Bronchial epithelial cell (primary cell): Measurements from ENCODE around the gene IL17A. TPM values are rescaled to one million over a fixed set of nuclear protein-coding genes. Genes with fewer than 3 reads are reported as not detected.

Experiments
- DNase-seq: peaks from one replicate; pipeline ENCODE4 v3.0.0-alpha.2; 2010; ENCODE audit warnings: low read depth
- FAIRE-seq: peaks from 2 replicates; lab custom pipeline; 2011; peaks lifted over from hg19 to GRCh38; lab: Jason Lieb, UNC
- H3K27me3 ChIP-seq: 2 replicates; pipeline ENCODE4 v1.5.1; 2011; ENCODE audit warnings: low read length; ENCODE audit not compliant: control insufficient read depth, insufficient read depth
- H3K36me3 ChIP-seq: 2 replicates; pipeline ENCODE4 v1.5.1; 2011; ENCODE audit warnings: low read length; ENCODE audit not compliant: control insufficient read depth, insufficient read depth
- H3K4me3 ChIP-seq: 2 replicates; pipeline ENCODE4 v1.5.1; 2011; ENCODE audit warnings: mild to moderate bottlenecking, low read depth, low read length, control low read depth
- CTCF ChIP-seq: IDR thresholded peaks from 2 replicates; pipeline ENCODE4 v1.5.1; 2011; ENCODE audit warnings: mild to moderate bottlenecking, moderate library complexity, low read length, control low read depth, inconsistent platforms; ENCODE audit not compliant: insufficient read depth, severe bottlenecking
- total RNA-seq: library from RNA; depleted of rRNA; stranded (reverse); fragments of >200 nt; gene quantifications from 2 replicates; pipeline ENCODE4 v1.2.1, GENCODE V29; 2014

Gene IL17A
- total RNA-seq, 1 donor from 2014 or later, result not detected

DNA sequence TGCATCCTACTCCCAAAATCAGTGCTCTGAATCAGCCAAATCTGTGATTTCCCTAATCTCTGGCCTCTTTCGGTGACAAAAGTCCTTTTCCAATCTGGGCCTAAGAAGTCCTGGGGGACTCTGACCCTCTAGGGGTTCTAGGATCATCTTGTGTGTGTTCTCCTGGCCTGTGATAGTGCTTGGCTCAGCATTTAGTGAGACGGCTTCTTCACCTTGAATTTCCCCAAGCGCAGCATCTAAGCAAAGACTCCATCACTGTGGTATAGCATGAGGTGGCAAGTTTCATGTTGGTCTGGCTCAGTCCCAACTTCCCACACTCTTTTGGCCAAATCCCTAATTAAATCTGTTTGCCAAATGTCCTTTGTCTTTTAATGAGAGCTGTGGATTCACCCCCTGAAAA, 12.1 kb upstream of the IL17A start:
- Histone ChIP-seq H3K27me3 (peaks cover 2% of the 10 kb centered on the region), H3K36me3 (no peaks in the 10 kb centered on the region), H3K4me3 (no peak overlapping the region)
- TF ChIP-seq CTCF, result no peak
- DNase-seq (no peak), FAIRE-seq (no peak)

- FAIRE-seq (no peak), DNase-seq (no peak)
- Histone ChIP-seq H3K36me3 (no peaks in the 10 kb centered on the region), H3K4me3 (no peak overlapping the region), H3K27me3 (peaks cover 2% of the 10 kb centered on the region)
- TF ChIP-seq CTCF, result no peak
Observed at GRCh38 chr6:52176550-52176949, 9.6 kb upstream of the IL17A start.

DNA sequence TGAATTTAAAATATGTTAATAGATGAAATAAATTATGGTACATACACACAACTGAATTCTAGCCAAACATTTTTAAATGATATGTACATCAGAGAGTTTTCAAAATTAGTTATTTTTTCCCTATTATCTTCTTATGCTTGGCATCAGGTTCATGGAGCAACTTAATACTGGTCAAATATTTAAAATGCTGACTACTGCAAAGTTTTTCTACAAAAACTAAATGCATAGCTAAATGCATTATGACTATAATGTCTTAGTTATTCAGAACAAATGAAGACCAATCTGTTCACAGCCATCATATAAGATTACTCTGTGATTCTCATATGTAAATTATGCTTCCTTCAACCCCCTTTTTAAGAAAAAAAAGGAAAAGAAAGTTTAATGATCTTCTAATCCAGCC, 8.2 kb upstream of the IL17A start:
- FAIRE-seq (no peak), DNase-seq (no peak)
- no peaks in the 10 kb centered on the region for H3K36me3 ChIP-seq
- H3K27me3 ChIP-seq, result peaks cover 2% of the 10 kb centered on the region
- H3K4me3 ChIP-seq, result no peak overlapping the region
- no peak for TF ChIP-seq CTCF

GRCh38 chr6:52180787-52181558, 5.2 kb upstream of the IL17A start:
- DNase-seq, result no peak
- TF ChIP-seq CTCF, result no peak
- Histone ChIP-seq H3K27me3 (no peaks in the 10 kb centered on the region), H3K4me3 (no peak overlapping the region), H3K36me3 (no peaks in the 10 kb centered on the region)
- no peak for FAIRE-seq

DNA sequence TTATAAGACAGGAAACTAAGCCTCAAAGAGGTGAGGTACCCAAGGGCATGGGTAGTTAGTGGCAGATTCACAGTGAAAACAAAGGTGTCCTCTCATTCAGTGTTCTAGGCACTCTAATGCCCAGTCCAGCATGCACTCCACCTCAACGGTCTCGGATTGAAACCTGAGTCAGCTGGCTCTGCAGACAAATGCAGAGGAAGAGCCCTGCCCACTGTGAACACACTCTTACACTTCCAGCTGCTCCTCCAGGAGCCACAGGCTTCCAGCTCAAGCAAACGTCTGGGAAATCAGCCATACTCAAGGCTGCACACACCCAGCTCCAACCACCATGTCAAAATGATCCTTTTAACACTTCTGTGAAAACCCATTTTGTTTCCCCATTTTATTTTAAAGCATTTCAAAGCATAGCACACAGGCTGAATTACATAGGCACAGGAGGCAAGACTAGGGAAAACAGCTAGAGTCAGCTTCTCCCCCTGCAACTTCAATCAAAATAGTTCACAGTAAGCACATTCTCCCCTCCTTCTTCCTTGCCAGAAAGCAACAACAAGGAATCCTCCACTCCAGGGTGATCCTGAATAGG, 3.0 kb upstream of the IL17A start:
- Histone ChIP-seq H3K27me3 (no peaks in the 10 kb centered on the region), H3K36me3 (no peaks in the 10 kb centered on the region), H3K4me3 (no peak overlapping the region)
- no peak for FAIRE-seq
- TF ChIP-seq CTCF, result no peak
- DNase-seq, result no peak

- no peaks in the 10 kb centered on the region for H3K27me3 ChIP-seq
- TF ChIP-seq CTCF, result no peak
- FAIRE-seq (no peak), DNase-seq (no peak)
- H3K36me3 ChIP-seq, result no peaks in the 10 kb centered on the region
- H3K4me3 ChIP-seq, result no peak overlapping the region
Observed at GRCh38 chr6:52186480-52186879, 305 bp downstream of the IL17A start.
